Keratinocyte (primary cell): ENCODE results near the gene SAFB2. TPM values are rescaled to one million over a fixed set of nuclear protein-coding genes. Genes with fewer than 3 reads are reported as not detected.

Experiments used
- DNase-seq: peaks from one replicate; pipeline ENCODE4 v3.0.0-alpha.2; 2011; ENCODE audit warnings: low read depth, missing footprints, low spot score
- FAIRE-seq: peaks from 2 replicates; lab custom pipeline; 2011; peaks lifted over from hg19 to GRCh38; lab: Jason Lieb, UNC
- H2AFZ ChIP-seq: 2 replicates; pipeline ENCODE4 v1.6.0; 2012; ENCODE audit warnings: low read length, control low read depth, inconsistent platforms; ENCODE audit not compliant: control insufficient read depth
- H3K27ac ChIP-seq: 2 replicates; pipeline ENCODE4 v1.5.1; 2011; ENCODE audit warnings: low read length; ENCODE audit not compliant: control insufficient read depth, insufficient read depth
- H3K27me3 ChIP-seq: 3 replicates; pipeline ENCODE4 v1.6.0; 2011; ENCODE audit warnings: low read length; ENCODE audit not compliant: control insufficient read depth, insufficient read depth; ENCODE audit errors: extremely low read depth
- H3K36me3 ChIP-seq, 2 experiments: 2 replicates in 1 of 2; 3 replicates in 1 of 2; pipeline ENCODE4 v1.5.1; 2011; ENCODE audit warnings: low read length in 2 of 2, mild to moderate bottlenecking in 1 of 2; ENCODE audit not compliant: control insufficient read depth in 2 of 2, insufficient read depth in 2 of 2; ENCODE audit errors: extremely low read depth in 1 of 2
- H3K4me1 ChIP-seq: 3 replicates; pipeline ENCODE4 v1.5.1; 2011; ENCODE audit warnings: low read length; ENCODE audit not compliant: control insufficient read depth, insufficient read depth; ENCODE audit errors: extremely low read depth
- H3K4me2 ChIP-seq: 3 replicates; pipeline ENCODE4 v1.6.0; 2011; ENCODE audit warnings: low read depth, low read length; ENCODE audit not compliant: control insufficient read depth, insufficient read depth; ENCODE audit errors: extremely low read depth
- H3K4me3 ChIP-seq, 3 experiments: fragments of 200-600 bp in 1 of 3; sonication (generic) in 1 of 3; 2 replicates in 2 of 3; 3 replicates in 1 of 3; pipeline ENCODE4 v1.5.1; 2011 to 2016; ENCODE audit warnings: low read length in 3 of 3, mild to moderate bottlenecking in 3 of 3, control low read depth in 2 of 3, inconsistent platforms in 1 of 3, low read depth in 1 of 3, mixed read lengths in 1 of 3, mixed run types in 1 of 3, moderate library complexity in 1 of 3; ENCODE audit not compliant: control insufficient read depth in 2 of 3, insufficient read depth in 2 of 3; ENCODE audit errors: extremely low read depth in 1 of 3
- H3K79me2 ChIP-seq: 2 replicates; pipeline ENCODE4 v1.6.0; 2012; ENCODE audit warnings: low read length; ENCODE audit not compliant: control insufficient read depth, insufficient read depth
- H3K9ac ChIP-seq: 3 replicates; pipeline ENCODE4 v1.6.0; 2011; ENCODE audit warnings: low read length; ENCODE audit not compliant: control insufficient read depth, insufficient read depth; ENCODE audit errors: extremely low read depth
- H3K9me1 ChIP-seq: 3 replicates; pipeline ENCODE4 v1.6.0; 2011; ENCODE audit warnings: low read length; ENCODE audit not compliant: control insufficient read depth, insufficient read depth; ENCODE audit errors: extremely low read depth
- H3K9me3 ChIP-seq: 2 replicates; pipeline ENCODE4 v1.5.1; 2012; ENCODE audit warnings: low read depth, low read length; ENCODE audit not compliant: control insufficient read depth
- H4K20me1 ChIP-seq: 3 replicates; pipeline ENCODE4 v1.6.0; 2011; ENCODE audit warnings: low read length; ENCODE audit not compliant: control insufficient read depth, insufficient read depth; ENCODE audit errors: extremely low read depth
- EZH2 ChIP-seq: IDR thresholded peaks from one replicate; pipeline ENCODE4 v1.6.1; 2012; ENCODE audit warnings: inconsistent platforms, mild to moderate bottlenecking, low read length, moderate library complexity
- dilution Hi-C: fragments of 300-500 bp; cut with MboI; formaldehyde crosslinking; loops from one replicate; pipeline ENCODE4 v1.7.0; 2020; ENCODE audit warnings: low sequenced_read_pairs; ENCODE audit not compliant: extremely low pct_ligation_motif_present
- polyA plus RNA-seq, 5 experiments: library from polyadenylated mRNA; depleted of rRNA in 3 of 5; stranded (reverse) in 3 of 5; stranded (forward) in 1 of 5; unstranded in 1 of 5; fragments of >200 nt; gene quantifications; 1 replicate in 1 of 5; 2 replicates in 3 of 5; 3 replicates in 1 of 5; pipeline versions ENCODE4 v1.2.1 to v1.2.3, GENCODE V29; 2011 to 2012; ENCODE audit warnings: missing spikeins in 2 of 5, low read depth in 1 of 5, low replicate concordance in 1 of 5
- TF ChIP-seq, protein P1 (sequence below), 3 experiments: IDR thresholded peaks in 1 of 3; conservative IDR thresholded peaks in 1 of 3; optimal IDR thresholded peaks in 1 of 3; 2 replicates in 2 of 3; 3 replicates in 1 of 3; pipeline versions ENCODE3 to v1.5.1; 2011; ENCODE audit warnings: low read length in 3 of 3, mild to moderate bottlenecking in 3 of 3, moderate library complexity in 2 of 3, control low read depth in 1 of 3, inconsistent platforms in 1 of 3; ENCODE audit not compliant: insufficient read depth in 2 of 3; ENCODE audit errors: extremely low read depth in 1 of 3

SAFB2 gene
- polyA plus RNA-seq, 1 donor (not counting 4 experiments of a cell fraction or from before 2014, with no cell fraction given): 15.3 TPM

DNA sequence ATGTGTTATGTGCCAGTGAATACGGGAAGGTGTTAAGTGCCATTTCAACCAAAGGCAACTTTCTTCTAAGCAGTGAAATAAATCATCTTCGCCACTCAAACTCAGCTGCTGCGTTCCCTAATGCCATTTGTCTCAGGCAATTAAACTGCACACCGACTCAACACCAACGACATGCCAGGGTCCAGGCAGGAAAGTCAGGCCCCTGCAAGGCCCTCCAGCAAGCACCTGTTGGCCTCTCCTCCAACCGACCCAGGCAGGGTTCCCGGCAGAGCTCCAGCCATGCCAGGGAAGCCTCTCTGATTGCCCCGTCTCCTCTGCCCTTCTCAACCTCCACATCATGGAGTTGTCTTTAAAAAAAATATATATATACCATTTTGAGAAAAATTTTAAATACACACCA, 21.8 kb downstream of the SAFB2 start:
- Histone ChIP-seq H3K4me3 (no peak overlapping the region), H3K9me1 (no peaks in the 10 kb centered on the region), H3K9ac (no peak overlapping the region), H3K79me2 (peaks cover 2% of the 10 kb centered on the region), H3K27ac (no peak overlapping the region), H4K20me1 (no peaks in the 10 kb centered on the region), H2AFZ (no peak overlapping the region), H3K9me3 (no peaks in the 10 kb centered on the region), H3K4me1 (no peaks in the 10 kb centered on the region), H3K27me3 (no peaks in the 10 kb centered on the region), H3K36me3 (peaks cover 37 to 65% of the 10 kb centered on the region in 2 experiments), H3K4me2 (no peak overlapping the region)
- FAIRE-seq (no peak), DNase-seq (no peak)
- dilution Hi-C loops: no loop called here
- TF ChIP-seq, protein P1, sequence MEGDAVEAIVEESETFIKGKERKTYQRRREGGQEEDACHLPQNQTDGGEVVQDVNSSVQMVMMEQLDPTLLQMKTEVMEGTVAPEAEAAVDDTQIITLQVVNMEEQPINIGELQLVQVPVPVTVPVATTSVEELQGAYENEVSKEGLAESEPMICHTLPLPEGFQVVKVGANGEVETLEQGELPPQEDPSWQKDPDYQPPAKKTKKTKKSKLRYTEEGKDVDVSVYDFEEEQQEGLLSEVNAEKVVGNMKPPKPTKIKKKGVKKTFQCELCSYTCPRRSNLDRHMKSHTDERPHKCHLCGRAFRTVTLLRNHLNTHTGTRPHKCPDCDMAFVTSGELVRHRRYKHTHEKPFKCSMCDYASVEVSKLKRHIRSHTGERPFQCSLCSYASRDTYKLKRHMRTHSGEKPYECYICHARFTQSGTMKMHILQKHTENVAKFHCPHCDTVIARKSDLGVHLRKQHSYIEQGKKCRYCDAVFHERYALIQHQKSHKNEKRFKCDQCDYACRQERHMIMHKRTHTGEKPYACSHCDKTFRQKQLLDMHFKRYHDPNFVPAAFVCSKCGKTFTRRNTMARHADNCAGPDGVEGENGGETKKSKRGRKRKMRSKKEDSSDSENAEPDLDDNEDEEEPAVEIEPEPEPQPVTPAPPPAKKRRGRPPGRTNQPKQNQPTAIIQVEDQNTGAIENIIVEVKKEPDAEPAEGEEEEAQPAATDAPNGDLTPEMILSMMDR (optimal IDR thresholded peaks at IDR 0.05 in 1 of 3, IDR thresholded peaks at IDR 0.05 in 1 of 3, conservative IDR thresholded peaks at IDR 0.05 in 1 of 3; ENCODE audit: extremely low read depth in 1 of 3, insufficient read depth in 2 of 3, low read length in 3 of 3): no peak
- no peak for TF ChIP-seq EZH2

DNA sequence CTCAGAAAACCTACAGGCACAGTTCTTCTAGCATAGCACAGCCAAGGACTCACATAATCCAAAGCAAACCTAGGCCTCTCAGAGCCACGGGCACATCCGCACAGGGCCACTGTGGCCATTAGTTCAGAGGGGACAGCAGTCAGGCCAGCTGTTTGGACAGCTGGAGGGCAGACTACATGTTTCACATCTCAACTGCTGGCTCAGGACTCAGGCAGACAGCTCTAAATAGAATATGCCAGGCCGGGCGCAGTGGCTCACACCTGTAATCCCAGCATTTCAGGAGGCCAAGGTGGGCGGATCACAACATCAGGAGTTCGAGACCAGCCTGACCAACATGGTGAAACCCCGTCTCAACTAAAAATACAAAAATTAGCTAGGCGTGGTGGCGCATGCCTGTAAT, 26.8 kb downstream of the SAFB2 start:
- no peak overlapping the region for H3K27ac ChIP-seq
- H3K27me3 ChIP-seq: no peaks in the 10 kb centered on the region
- no peak overlapping the region for H3K4me2 ChIP-seq
- no peaks in the 10 kb centered on the region for H3K9me1 ChIP-seq
- FAIRE-seq: no peak
- no peak overlapping the region for H3K4me3 ChIP-seq
- TF ChIP-seq, protein P1 (optimal IDR thresholded peaks at IDR 0.05 in 1 of 3, IDR thresholded peaks at IDR 0.05 in 1 of 3, conservative IDR thresholded peaks at IDR 0.05 in 1 of 3; ENCODE audit: extremely low read depth in 1 of 3, insufficient read depth in 2 of 3, low read length in 3 of 3): no peak
- no peak for TF ChIP-seq EZH2
- no peaks in the 10 kb centered on the region for H4K20me1 ChIP-seq
- H3K4me1 ChIP-seq: no peaks in the 10 kb centered on the region
- DNase-seq: no peak
- dilution Hi-C loops: no loop called here
- H3K9ac ChIP-seq: no peak overlapping the region
- no peaks in the 10 kb centered on the region for H3K79me2 ChIP-seq
- no peaks in the 10 kb centered on the region for H3K9me3 ChIP-seq
- H3K36me3 ChIP-seq: peaks cover 54 to 72% of the 10 kb centered on the region in 2 experiments
- no peak overlapping the region for H2AFZ ChIP-seq
